ENCODE data around the gene PKN3. TPM values are rescaled to one million over a fixed set of nuclear protein-coding genes. Genes with fewer than 3 reads are reported as not detected.
A peak's percentile ranks its signal among the peaks of the same experiment; 100 is the strongest.

The PKN3 gene
- total and polyA plus RNA-seq, 4 donors = 0.61 to 4.2 (median 1.5) TPM

DNA sequence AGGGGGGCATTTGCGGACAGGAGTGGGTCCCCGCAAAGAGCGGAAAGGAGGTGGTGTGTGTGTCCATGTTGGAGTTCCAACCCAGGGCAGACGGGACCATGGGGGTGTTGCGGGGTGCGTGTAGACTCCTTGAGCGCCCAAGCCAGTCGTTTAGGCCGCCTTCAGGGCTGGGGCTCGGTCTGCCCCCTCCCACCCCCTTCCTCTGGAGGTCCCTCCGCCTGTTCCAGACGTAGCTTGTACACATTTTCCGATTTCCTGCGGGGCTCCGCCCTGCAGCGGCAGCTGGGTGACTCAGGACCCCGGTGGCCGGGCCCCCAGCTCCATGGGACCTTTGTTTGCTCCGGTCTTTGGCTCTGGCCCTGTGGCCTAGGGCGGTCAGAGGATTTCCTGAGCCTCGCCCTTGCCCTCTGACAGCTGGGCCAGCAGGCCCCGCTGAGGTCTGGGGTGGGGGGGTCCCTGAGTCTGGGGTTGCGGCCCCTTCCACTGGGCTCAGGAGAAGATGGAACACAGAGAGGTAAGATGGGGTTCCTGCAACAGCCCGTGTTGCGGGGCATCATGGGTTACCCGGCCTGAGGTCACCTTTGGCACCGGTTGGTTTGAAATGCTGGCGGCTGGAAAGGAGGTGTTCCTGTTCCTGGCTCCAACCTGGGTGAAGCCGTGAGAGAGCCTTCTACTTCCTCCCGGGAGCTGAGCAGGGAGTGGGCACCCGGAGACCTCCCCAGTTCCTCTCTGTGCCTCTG lies 1.5 kb downstream of the PKN3 start:
- H3K9me3 ChIP-seq (ENCODE audit: control insufficient read depth in 4 of 4, low read length in 3 of 4) = no peaks in the 10 kb centered on the region
- H3K27me3 ChIP-seq (ENCODE audit: control insufficient read depth in 4 of 4, insufficient read depth in 4 of 4, low read length in 3 of 4) = no peaks in the 10 kb centered on the region
- H3K9ac ChIP-seq (ENCODE audit: low read depth in 1 of 2, low read length in 2 of 2) = no peak overlapping the region
- peaks cover 0 to 8% (median 0%) of the 10 kb centered on the region in 4 donors for H3K4me1 ChIP-seq (ENCODE audit: control insufficient read depth in 4 of 4, insufficient read depth in 4 of 4, low read length in 3 of 4)
- no peak overlapping the region for H3K4me3 ChIP-seq (ENCODE audit: low read depth in 1 of 3, low read length in 3 of 3)
- peak overlapping the region; percentile 18 to 22 for H3K27ac ChIP-seq (ENCODE audit: low read depth in 1 of 2, low read length in 2 of 2)
- no peaks in the 10 kb centered on the region for H3K36me3 ChIP-seq (ENCODE audit: control insufficient read depth in 4 of 4, insufficient read depth in 3 of 4, low read depth in 1 of 4, low read length in 3 of 4)
- TF ChIP-seq HNF4A (conservative IDR thresholded peaks at IDR 0.05) = no peak
- peak; percentile 38 for TF ChIP-seq NR2F2 (IDR thresholded peaks at IDR 0.05)
- 79% methylated on average over 31 of the region's 31 CpGs for WGBS
- no peak for DNase-seq (ENCODE audit: low spot score)

DNA sequence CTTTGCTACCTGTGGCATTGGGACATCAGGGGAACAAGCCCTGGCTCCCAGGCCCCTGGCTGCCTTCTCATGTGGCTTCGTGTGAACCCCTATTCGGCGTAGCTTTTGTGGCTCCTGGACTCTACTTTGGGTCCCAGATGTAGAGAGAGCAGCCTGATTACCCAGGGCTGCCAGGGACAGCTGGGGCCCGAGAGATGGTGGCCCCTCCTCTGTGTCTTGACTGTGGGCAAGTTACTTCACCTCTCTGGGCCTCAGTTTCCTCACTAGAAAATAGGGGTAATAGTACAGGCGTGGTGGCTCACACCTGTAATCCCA lies 2.0 kb downstream of the PKN3 start:
- 93% methylated on average over 5 of the region's 5 CpGs for WGBS
- Histone ChIP-seq H3K4me3 (ENCODE audit: low read depth in 1 of 3, low read length in 3 of 3) (no peak overlapping the region), H3K9ac (ENCODE audit: low read depth in 1 of 2, low read length in 2 of 2) (no peak overlapping the region), H3K9me3 (ENCODE audit: control insufficient read depth in 4 of 4, low read length in 3 of 4) (no peaks in the 10 kb centered on the region), H3K36me3 (ENCODE audit: control insufficient read depth in 4 of 4, insufficient read depth in 3 of 4, low read depth in 1 of 4, low read length in 3 of 4) (no peaks in the 10 kb centered on the region), H3K4me1 (ENCODE audit: control insufficient read depth in 4 of 4, insufficient read depth in 4 of 4, low read length in 3 of 4) (peaks cover 0 to 8% (median 0%) of the 10 kb centered on the region in 4 donors), H3K27me3 (ENCODE audit: control insufficient read depth in 4 of 4, insufficient read depth in 4 of 4, low read length in 3 of 4) (no peaks in the 10 kb centered on the region), H3K27ac (ENCODE audit: low read depth in 1 of 2, low read length in 2 of 2) (peak overlapping the region; percentile 9 to 18)
- no peak for DNase-seq (ENCODE audit: low spot score)
- TF ChIP-seq, protein P1, sequence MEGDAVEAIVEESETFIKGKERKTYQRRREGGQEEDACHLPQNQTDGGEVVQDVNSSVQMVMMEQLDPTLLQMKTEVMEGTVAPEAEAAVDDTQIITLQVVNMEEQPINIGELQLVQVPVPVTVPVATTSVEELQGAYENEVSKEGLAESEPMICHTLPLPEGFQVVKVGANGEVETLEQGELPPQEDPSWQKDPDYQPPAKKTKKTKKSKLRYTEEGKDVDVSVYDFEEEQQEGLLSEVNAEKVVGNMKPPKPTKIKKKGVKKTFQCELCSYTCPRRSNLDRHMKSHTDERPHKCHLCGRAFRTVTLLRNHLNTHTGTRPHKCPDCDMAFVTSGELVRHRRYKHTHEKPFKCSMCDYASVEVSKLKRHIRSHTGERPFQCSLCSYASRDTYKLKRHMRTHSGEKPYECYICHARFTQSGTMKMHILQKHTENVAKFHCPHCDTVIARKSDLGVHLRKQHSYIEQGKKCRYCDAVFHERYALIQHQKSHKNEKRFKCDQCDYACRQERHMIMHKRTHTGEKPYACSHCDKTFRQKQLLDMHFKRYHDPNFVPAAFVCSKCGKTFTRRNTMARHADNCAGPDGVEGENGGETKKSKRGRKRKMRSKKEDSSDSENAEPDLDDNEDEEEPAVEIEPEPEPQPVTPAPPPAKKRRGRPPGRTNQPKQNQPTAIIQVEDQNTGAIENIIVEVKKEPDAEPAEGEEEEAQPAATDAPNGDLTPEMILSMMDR (IDR thresholded peaks at IDR 0.05; ENCODE audit: low read depth, low read length, missing input control) = no peak
- no peak for TF ChIP-seq RXRA (IDR thresholded peaks at IDR 0.05)
- TF ChIP-seq EGR1 (IDR thresholded peaks at IDR 0.05; ENCODE audit: low read depth in 2 of 2) = no peak
- TF ChIP-seq, protein P2, sequence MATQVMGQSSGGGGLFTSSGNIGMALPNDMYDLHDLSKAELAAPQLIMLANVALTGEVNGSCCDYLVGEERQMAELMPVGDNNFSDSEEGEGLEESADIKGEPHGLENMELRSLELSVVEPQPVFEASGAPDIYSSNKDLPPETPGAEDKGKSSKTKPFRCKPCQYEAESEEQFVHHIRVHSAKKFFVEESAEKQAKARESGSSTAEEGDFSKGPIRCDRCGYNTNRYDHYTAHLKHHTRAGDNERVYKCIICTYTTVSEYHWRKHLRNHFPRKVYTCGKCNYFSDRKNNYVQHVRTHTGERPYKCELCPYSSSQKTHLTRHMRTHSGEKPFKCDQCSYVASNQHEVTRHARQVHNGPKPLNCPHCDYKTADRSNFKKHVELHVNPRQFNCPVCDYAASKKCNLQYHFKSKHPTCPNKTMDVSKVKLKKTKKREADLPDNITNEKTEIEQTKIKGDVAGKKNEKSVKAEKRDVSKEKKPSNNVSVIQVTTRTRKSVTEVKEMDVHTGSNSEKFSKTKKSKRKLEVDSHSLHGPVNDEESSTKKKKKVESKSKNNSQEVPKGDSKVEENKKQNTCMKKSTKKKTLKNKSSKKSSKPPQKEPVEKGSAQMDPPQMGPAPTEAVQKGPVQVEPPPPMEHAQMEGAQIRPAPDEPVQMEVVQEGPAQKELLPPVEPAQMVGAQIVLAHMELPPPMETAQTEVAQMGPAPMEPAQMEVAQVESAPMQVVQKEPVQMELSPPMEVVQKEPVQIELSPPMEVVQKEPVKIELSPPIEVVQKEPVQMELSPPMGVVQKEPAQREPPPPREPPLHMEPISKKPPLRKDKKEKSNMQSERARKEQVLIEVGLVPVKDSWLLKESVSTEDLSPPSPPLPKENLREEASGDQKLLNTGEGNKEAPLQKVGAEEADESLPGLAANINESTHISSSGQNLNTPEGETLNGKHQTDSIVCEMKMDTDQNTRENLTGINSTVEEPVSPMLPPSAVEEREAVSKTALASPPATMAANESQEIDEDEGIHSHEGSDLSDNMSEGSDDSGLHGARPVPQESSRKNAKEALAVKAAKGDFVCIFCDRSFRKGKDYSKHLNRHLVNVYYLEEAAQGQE (IDR thresholded peaks at IDR 0.05) = no peak
- TF ChIP-seq NR2F2 (IDR thresholded peaks at IDR 0.05) = no peak
- TF ChIP-seq, protein P3, sequence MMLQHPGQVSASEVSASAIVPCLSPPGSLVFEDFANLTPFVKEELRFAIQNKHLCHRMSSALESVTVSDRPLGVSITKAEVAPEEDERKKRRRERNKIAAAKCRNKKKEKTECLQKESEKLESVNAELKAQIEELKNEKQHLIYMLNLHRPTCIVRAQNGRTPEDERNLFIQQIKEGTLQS (IDR thresholded peaks at IDR 0.05) = no peak
- no peak for TF ChIP-seq FOXA1 (IDR thresholded peaks at IDR 0.05)
- no peak for TF ChIP-seq FOXA2 (IDR thresholded peaks at IDR 0.05)
- no peak for TF ChIP-seq GABPA (IDR thresholded peaks at IDR 0.05 in 1 of 2, conservative IDR thresholded peaks at IDR 0.05 in 1 of 2)
- TF ChIP-seq RAD21 (IDR thresholded peaks at IDR 0.05) = no peak
- no peak for TF ChIP-seq JUND (IDR thresholded peaks at IDR 0.05)
- no peak for TF ChIP-seq HNF4A (conservative IDR thresholded peaks at IDR 0.05)
- TF ChIP-seq, protein P4, sequence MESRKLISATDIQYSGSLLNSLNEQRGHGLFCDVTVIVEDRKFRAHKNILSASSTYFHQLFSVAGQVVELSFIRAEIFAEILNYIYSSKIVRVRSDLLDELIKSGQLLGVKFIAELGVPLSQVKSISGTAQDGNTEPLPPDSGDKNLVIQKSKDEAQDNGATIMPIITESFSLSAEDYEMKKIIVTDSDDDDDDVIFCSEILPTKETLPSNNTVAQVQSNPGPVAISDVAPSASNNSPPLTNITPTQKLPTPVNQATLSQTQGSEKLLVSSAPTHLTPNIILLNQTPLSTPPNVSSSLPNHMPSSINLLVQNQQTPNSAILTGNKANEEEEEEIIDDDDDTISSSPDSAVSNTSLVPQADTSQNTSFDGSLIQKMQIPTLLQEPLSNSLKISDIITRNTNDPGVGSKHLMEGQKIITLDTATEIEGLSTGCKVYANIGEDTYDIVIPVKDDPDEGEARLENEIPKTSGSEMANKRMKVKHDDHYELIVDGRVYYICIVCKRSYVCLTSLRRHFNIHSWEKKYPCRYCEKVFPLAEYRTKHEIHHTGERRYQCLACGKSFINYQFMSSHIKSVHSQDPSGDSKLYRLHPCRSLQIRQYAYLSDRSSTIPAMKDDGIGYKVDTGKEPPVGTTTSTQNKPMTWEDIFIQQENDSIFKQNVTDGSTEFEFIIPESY (IDR thresholded peaks at IDR 0.05) = no peak
- no peak for TF ChIP-seq TAF1 (conservative IDR thresholded peaks at IDR 0.05)
- TF ChIP-seq, protein P5, sequence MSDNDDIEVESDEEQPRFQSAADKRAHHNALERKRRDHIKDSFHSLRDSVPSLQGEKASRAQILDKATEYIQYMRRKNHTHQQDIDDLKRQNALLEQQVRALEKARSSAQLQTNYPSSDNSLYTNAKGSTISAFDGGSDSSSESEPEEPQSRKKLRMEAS (IDR thresholded peaks at IDR 0.05) = no peak

All from liver (tissue), 9 donors.